RWPE2 (cell line): ENCODE results near the gene SVEP1.
"Not testable (repeated sequence)": the region's sequence is repeated elsewhere in the genome, so short reads cannot be mapped to it uniquely, and the experiment has no call there.

Experiments
- ATAC-seq: fragments of 200-7000 bp; cut with Tn5 transposase; 3 replicates; pipeline ENCODE4 v1.9.1; 2021; ENCODE audit warnings: low read depth
- DNase-seq: peaks from one replicate; pipeline ENCODE4 v3.0.0-alpha.2; 2020; ENCODE audit warnings: low spot score
- H3K27ac ChIP-seq: fragments of 450-650 bp; 2 replicates; pipeline ENCODE4 v1.5.1; 2017; ENCODE audit warnings: mild to moderate bottlenecking; ENCODE audit not compliant: poor library complexity, severe bottlenecking
- H3K27me3 ChIP-seq: fragments of 250-450 bp; sonication (Bioruptor Pico); 2 replicates; pipeline ENCODE4 v1.5.1; 2021; ENCODE audit warnings: mild to moderate bottlenecking, moderate library complexity; ENCODE audit not compliant: insufficient read depth, poor library complexity, severe bottlenecking
- H3K36me3 ChIP-seq: fragments of 250-450 bp; sonication (Bioruptor Pico); 2 replicates; pipeline ENCODE4 v1.5.1; 2020; ENCODE audit warnings: low read depth, mild to moderate bottlenecking, moderate library complexity
- H3K4me1 ChIP-seq: fragments of 250-450 bp; sonication (Bioruptor Pico); 2 replicates; pipeline ENCODE4 v1.5.1; 2021; ENCODE audit warnings: mild to moderate bottlenecking, moderate library complexity; ENCODE audit not compliant: insufficient read depth, poor library complexity, severe bottlenecking
- H3K4me3 ChIP-seq: fragments of 250-450 bp; sonication (Bioruptor Pico); 2 replicates; pipeline ENCODE4 v1.5.1; 2021; ENCODE audit warnings: mild to moderate bottlenecking, moderate library complexity; ENCODE audit not compliant: severe bottlenecking
- H3K9me3 ChIP-seq: fragments of 250-450 bp; sonication (Bioruptor Pico); 2 replicates; pipeline ENCODE4 v1.5.1; 2021; ENCODE audit warnings: mild to moderate bottlenecking, moderate library complexity; ENCODE audit not compliant: severe bottlenecking
- TF ChIP-seq, protein P1 (sequence below): fragments of 450-650 bp; IDR thresholded peaks from one replicate; pipeline ENCODE4 v1.5.1; 2017; ENCODE audit warnings: mild to moderate bottlenecking, moderate library complexity; ENCODE audit not compliant: poor library complexity, severe bottlenecking

Gene SVEP1

DNA sequence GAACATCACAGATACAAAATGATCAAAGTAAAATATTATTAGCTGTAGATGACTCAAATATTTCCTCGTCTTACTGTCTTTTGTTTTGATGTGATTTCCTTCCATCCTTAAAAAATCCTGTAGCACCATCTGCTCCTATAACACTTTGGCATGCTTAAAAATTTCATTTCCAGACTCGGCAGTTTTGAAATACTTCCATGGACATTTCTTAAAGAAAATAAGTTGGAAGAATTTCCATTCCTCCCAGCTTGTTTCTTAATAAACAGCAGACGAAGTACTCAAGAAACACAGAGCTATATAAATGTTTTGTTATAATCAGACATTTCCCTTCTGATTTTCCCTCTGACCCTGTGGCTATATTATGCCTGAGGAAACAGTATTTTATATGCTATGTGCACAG, 41.2 kb upstream of the SVEP1 start:
- no peaks in the 10 kb centered on the region for H3K36me3 ChIP-seq
- TF ChIP-seq, protein P1, sequence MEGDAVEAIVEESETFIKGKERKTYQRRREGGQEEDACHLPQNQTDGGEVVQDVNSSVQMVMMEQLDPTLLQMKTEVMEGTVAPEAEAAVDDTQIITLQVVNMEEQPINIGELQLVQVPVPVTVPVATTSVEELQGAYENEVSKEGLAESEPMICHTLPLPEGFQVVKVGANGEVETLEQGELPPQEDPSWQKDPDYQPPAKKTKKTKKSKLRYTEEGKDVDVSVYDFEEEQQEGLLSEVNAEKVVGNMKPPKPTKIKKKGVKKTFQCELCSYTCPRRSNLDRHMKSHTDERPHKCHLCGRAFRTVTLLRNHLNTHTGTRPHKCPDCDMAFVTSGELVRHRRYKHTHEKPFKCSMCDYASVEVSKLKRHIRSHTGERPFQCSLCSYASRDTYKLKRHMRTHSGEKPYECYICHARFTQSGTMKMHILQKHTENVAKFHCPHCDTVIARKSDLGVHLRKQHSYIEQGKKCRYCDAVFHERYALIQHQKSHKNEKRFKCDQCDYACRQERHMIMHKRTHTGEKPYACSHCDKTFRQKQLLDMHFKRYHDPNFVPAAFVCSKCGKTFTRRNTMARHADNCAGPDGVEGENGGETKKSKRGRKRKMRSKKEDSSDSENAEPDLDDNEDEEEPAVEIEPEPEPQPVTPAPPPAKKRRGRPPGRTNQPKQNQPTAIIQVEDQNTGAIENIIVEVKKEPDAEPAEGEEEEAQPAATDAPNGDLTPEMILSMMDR = no peak
- no peaks in the 10 kb centered on the region for H3K4me1 ChIP-seq
- no peak overlapping the region for H3K4me3 ChIP-seq
- no peak for ATAC-seq
- no peak overlapping the region for H3K27ac ChIP-seq
- no peaks in the 10 kb centered on the region for H3K27me3 ChIP-seq
- no peaks in the 10 kb centered on the region for H3K9me3 ChIP-seq
- DNase-seq = no peak

DNA sequence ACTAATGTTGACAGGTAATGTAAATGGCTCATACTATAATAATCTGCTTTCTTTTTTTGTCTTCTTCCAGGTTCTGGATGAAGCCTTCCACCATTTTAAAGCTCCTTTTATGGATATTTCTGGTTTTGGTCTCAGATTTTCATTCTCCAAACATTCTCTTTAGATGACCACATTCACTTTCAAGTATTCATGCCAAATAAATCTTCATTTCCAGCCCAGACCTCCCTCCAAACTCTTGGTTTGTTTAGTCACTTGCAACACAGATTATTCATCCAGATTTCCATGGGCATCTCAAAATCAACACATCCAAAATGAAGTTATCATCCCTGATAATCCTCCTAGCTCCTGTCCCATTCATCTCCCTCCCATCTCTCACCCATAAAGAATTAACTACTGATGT, 40.3 kb upstream of the SVEP1 start:
- H3K36me3 ChIP-seq = no peaks in the 10 kb centered on the region
- H3K27me3 ChIP-seq = no peaks in the 10 kb centered on the region
- ATAC-seq (no peak), DNase-seq (no peak)
- no peaks in the 10 kb centered on the region for H3K4me1 ChIP-seq
- no peaks in the 10 kb centered on the region for H3K9me3 ChIP-seq
- TF ChIP-seq, protein P1 = no peak
- H3K4me3 ChIP-seq = no peak overlapping the region
- no peak overlapping the region for H3K27ac ChIP-seq

DNA sequence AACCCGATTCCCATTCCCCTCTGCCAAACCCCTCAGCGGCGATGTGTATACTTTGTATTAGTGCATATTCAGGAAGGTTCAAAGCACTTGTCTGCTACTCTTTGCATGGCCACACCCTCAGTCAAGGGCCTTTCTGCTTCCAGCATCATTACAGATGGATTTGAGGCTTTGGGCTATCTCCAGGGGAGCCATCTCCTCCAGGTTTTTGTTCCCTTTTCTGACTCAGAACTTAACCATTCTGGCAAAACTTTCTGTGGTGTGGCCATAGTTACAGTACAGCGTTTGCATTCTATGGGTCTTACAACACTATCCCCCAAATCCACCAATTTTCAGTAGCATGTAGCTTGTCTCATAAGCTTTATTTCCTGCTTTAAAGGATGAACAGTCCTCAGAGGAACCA, 36.0 kb upstream of the SVEP1 start:
- no peaks in the 10 kb centered on the region for H3K27me3 ChIP-seq
- no peak overlapping the region for H3K27ac ChIP-seq
- H3K4me3 ChIP-seq = no peak overlapping the region
- no peaks in the 10 kb centered on the region for H3K36me3 ChIP-seq
- no peaks in the 10 kb centered on the region for H3K4me1 ChIP-seq
- DNase-seq = no peak
- no peak for ATAC-seq
- TF ChIP-seq, protein P1 = no peak
- no peaks in the 10 kb centered on the region for H3K9me3 ChIP-seq

DNA sequence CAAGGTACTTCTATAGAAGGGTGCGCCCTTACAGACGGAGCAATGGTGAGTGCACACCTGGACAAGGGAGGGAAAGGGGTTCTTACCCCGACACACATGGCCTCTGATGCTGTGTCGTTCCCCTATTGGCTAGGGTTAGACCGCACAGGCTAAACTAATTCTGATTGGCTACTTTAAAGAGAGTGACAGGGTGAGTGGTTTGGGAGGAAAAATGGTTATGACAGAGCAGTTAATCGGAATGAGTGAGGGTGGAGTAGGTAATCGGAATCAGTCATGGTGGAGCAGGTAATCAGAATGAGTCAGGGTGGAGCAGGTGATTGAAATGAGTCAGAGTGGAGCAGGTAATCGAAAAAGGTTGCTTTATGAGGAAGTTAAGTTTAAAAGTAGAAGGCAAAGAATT, 35.0 kb upstream of the SVEP1 start:
- H3K4me3 ChIP-seq, ATAC-seq, H3K36me3 ChIP-seq, H3K9me3 ChIP-seq, H3K27me3 ChIP-seq, H3K27ac ChIP-seq, H3K4me1 ChIP-seq, DNase-seq: not testable (repeated sequence)

DNA sequence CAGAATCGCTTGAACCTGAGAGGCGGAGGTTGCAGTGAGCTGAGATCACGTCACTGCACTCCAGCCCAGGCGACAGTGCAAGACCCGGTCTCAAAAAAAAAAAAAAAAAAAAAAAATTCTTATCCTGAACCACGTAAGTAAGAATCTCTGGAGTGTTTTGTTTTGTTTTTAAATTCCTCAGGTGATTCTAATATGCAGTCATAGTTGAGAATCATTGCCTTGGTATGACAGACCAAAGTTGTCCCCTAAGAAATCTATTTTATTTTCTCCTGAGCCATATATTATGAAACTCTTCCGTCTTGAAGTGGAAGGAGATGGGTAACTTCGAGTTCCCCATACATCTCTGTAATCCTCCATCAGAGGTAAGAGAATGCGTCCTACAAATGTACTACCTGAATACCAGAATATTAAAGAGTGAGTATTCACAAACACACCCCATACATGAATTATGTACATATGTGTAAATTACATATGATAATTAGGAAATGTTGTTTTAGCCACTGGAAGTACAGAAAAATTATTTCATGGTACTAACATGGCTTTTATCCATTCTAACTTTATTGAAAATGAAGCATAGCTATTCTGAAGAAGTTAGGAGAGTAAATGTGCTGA, 26.7 kb upstream of the SVEP1 start:
- Histone ChIP-seq H3K4me3 (no peak overlapping the region), H3K36me3 (no peaks in the 10 kb centered on the region), H3K9me3 (no peaks in the 10 kb centered on the region), H3K27ac (peak overlapping the region; percentile 55), H3K27me3 (no peaks in the 10 kb centered on the region), H3K4me1 (peaks cover 11% of the 10 kb centered on the region)
- ATAC-seq (peak; percentile 68), DNase-seq (no peak)
- TF ChIP-seq, protein P1 = no peak
